Measurements from ENCODE around the gene LENEP. TPM values are rescaled to one million over a fixed set of nuclear protein-coding genes. Genes with fewer than 3 reads are reported as not detected.
A peak's percentile ranks its signal among the peaks of the same experiment; 100 is the strongest.

Gene LENEP
- total RNA-seq, 1 experiment from 2014 or later, result 2.8 TPM

DNA sequence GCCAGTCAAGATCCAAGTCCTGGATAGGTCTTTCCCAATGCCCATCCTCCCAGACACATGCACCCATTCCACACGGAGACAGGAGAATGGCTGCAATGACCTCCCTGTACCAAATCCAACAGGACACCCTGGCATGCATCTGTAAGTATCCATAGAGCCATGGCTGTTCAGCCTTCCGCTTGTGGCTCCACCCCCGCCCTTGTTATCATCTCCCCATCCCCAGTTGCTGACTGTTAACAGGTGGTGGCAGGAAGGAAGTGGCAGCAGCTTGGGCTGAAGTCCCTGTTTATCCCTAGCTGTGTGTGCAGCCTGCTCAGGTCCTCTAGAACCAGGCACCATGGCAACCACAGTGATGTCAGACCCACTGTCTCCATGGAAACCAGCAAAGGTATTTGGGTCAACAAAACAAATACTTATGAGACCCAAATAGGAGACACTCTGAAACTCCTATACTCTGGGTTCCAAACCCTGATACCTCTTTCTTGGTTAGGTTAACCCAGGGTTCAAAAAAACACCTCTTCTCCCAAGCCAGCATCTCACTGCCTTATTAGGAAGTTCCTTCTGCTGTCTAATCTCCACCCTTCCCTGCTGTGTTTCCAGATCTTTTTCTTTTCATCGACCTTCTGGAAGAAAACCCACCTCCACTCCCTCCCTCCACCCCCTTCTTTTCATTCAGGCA lies 38.2 kb upstream of the LENEP start:
- no CpG with 5 or more reads among the region's 4 CpGs for WGBS (ENCODE audit: extremely low coverage, insufficient read length, low lambda C conversion rate)
- Histone ChIP-seq H3T11ph (ENCODE audit: low read length) (peak overlapping the region; percentile 47), H2BK15ac (ENCODE audit: low read depth, low read length) (no peak overlapping the region), H3K4me1 (ENCODE audit: insufficient read depth, low read length) (peaks cover 4% of the 10 kb centered on the region; the same call in 1 of the 2 replicates), H3K79me1 (ENCODE audit: insufficient read depth, low read depth, low read length, poor library complexity, severe bottlenecking) (no peaks in the 10 kb centered on the region), H2AFZ (ENCODE audit: low read length) (no peak overlapping the region), H4K20me1 (ENCODE audit: control insufficient read depth, insufficient read depth, insufficient read length) (no peaks in the 10 kb centered on the region), H4K91ac (ENCODE audit: insufficient read length, low read depth, low read length) (no peak overlapping the region), H3K27ac (ENCODE audit: insufficient read length, low read depth, low read length) (peak overlapping the region; percentile 46), H2BK20ac (ENCODE audit: low read depth, low read length, poor library complexity, severe bottlenecking) (no peak overlapping the region), H4K8ac (replicated peaks; ENCODE audit: insufficient read length, low read depth, low read length) (no peak overlapping the region), H3K27me3 (ENCODE audit: insufficient read depth, low read length) (no peaks in the 10 kb centered on the region), H3K23me2 (ENCODE audit: insufficient read length, low read depth, low read length, poor library complexity, severe bottlenecking) (peaks cover 16% of the 10 kb centered on the region), H3K79me2 (ENCODE audit: insufficient read depth, low read length) (no peaks in the 10 kb centered on the region), H2AK5ac (ENCODE audit: insufficient read length, low read length) (no peak overlapping the region), H4K5ac (ENCODE audit: insufficient read length, low read depth, low read length) (no peak overlapping the region), H2BK120ac (ENCODE audit: low read depth, low read length, poor library complexity, severe bottlenecking) (no peak overlapping the region), H2BK5ac (ENCODE audit: insufficient read length, low read length) (no peak overlapping the region), H3K18ac (ENCODE audit: insufficient read length, low read depth, low read length) (peak overlapping the region; percentile 98), H3K9ac (ENCODE audit: extremely low read depth, insufficient read length, low read length) (peak overlapping the region; percentile 85), H3K56ac (ENCODE audit: insufficient read length, low read depth, low read length) (no peak overlapping the region), H2BK12ac (ENCODE audit: insufficient read length, low read depth, low read length) (no peak overlapping the region), H3K4ac (ENCODE audit: low read depth, low read length) (peak overlapping the region; percentile 40; the same call in 1 of the 2 replicates), H3K9me3 (ENCODE audit: control insufficient read depth, low read depth, low read length) (no peaks in the 10 kb centered on the region), H3K23ac (ENCODE audit: insufficient read length, low read depth, low read length) (no peak overlapping the region), H3K14ac (ENCODE audit: insufficient read depth, low read length) (peak overlapping the region; percentile 95; the same call in 1 of the 2 replicates), H3K4me2 (ENCODE audit: insufficient read depth, insufficient read length, low read length) (peak overlapping the region; percentile 94)
- Mint-ChIP-seq H3K36me3 (ENCODE audit: insufficient read depth in 1 of 3, low read depth in 3 of 3) (peaks cover 8 to 23% (median 22%) of the 10 kb centered on the region in 3 experiments; a peak in 6 of 7 replicates), H3K9me3 (no peaks in the 10 kb centered on the region), H3K27ac (peak overlapping the region; percentile 98 to 99 (median 99); a peak in 5 of 7 replicates), H3K27me3 (ENCODE audit: low read depth) (no peaks in the 10 kb centered on the region), H3K4me3 (peak overlapping the region; percentile 83 to 97), H3K4me1 (peaks cover 48 to 56% of the 10 kb centered on the region in 2 experiments)
- TF ChIP-seq, protein P1, sequence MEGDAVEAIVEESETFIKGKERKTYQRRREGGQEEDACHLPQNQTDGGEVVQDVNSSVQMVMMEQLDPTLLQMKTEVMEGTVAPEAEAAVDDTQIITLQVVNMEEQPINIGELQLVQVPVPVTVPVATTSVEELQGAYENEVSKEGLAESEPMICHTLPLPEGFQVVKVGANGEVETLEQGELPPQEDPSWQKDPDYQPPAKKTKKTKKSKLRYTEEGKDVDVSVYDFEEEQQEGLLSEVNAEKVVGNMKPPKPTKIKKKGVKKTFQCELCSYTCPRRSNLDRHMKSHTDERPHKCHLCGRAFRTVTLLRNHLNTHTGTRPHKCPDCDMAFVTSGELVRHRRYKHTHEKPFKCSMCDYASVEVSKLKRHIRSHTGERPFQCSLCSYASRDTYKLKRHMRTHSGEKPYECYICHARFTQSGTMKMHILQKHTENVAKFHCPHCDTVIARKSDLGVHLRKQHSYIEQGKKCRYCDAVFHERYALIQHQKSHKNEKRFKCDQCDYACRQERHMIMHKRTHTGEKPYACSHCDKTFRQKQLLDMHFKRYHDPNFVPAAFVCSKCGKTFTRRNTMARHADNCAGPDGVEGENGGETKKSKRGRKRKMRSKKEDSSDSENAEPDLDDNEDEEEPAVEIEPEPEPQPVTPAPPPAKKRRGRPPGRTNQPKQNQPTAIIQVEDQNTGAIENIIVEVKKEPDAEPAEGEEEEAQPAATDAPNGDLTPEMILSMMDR (conservative IDR thresholded peaks at IDR 0.05), result no peak
- peak; percentile 68 for DNase-seq
